GM19467 (cell line): Measurements from ENCODE around the gene OR4M2.
A peak's percentile ranks its signal among the peaks of the same experiment; 100 is the strongest.
"Not testable (repeated sequence)": the region's sequence is repeated elsewhere in the genome, so short reads cannot be mapped to it uniquely, and the experiment has no call there.

Experiments
- ATAC-seq: cut with Tn5 transposase; IDR thresholded peaks from one replicate; pipeline ENCODE4 v1.9.1; 2021; ENCODE audit warnings: mild to moderate bottlenecking, moderate library complexity; ENCODE audit not compliant: unreplicated experiment

Gene OR4M2

DNA sequence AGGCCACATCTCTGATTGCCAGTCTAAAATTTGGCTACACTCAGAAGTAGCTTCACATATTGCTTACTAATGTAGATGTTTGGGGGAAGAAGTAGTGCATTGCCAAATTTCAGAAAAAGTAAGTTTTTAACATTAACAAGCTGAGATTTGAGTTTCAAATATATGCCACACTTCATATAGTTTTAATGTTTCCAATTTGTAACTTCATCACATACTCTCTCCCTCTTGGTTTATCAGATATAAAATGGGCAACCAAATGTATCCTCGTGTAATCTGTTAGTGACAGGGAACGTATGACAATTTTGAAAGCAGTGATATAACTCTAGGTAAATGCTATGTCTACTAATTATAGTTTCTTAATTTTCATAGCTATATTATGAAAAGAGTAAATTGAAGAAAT, at the start of gene OR4M2:
Gene OR4M2, plus strand, starts transcription at position 301 of the 400 bp plus-strand sequence. Its CDS starts 98 bp downstream, at position 399.
- not testable (repeated sequence) for ATAC-seq

GRCh38 chr15:22069267-22069666, 11.1 kb upstream of the OR4M2 start:
- not testable (repeated sequence) for ATAC-seq

GRCh38 chr15:22081386-22081785, 1.1 kb downstream of the OR4M2 start:
- not testable (repeated sequence) for ATAC-seq

GRCh38 chr15:22098616-22099253, 18.4 kb downstream of the OR4M2 start:
- not testable (repeated sequence) for ATAC-seq

DNA sequence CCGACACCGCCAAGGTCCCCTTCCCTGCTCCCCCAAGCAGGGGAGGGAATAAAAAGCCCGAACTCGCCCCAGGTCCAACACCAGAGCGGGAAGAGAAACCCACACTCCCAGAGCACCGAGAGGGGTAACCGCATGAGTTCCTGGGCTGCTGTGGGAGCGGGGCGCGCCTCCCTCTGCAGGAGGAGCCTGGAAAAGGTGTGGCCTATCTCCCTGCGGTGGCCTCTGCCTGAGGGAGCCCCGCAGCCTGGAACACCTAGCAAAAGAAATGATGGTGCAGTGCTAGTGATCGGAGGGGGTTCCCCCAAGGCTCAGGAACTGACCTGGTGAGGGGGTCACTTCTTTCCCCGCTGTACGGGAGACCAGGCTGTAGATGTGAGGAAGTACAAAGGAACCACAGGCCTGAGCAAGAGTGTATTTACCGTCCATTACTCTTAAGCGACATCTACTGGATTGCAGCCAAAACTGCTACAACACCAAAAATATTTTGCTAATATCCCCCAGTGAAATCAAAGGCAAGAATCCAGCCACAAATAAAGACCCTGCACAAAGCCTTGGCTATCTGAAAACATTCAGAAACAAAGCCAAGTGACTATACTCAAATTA, 19.1 kb downstream of the OR4M2 start:
- peak; percentile 85 for ATAC-seq

GRCh38 chr15:22122033-22122432, 41.7 kb downstream of the OR4M2 start:
- ATAC-seq, result not testable (repeated sequence)
